Measurements from ENCODE around the gene GRK5.

GRCh38 chr10:119377958-119378736 is 170.8 kb downstream of the GRK5 start:
- TF ChIP-seq GATA2 (IDR thresholded peaks at IDR 0.05; ENCODE audit: low read depth, low read length) (peak; percentile 43; the same call in 1 of the 2 replicates), GATA3 (IDR thresholded peaks at IDR 0.05; ENCODE audit: low read depth, low read length) (no peak)

Data from SH-SY5Y (cell line).